A549 treated with AZD9567 at 1 μM for 4 hours (cell line): ENCODE results near the gene TTPAL. TPM values are rescaled to one million over a fixed set of nuclear protein-coding genes. Genes with fewer than 3 reads are reported as not detected.

Source experiments
- total RNA-seq: library from RNA; stranded (reverse); fragments of 200-300 nt; extraction: Qiagen RNA extraction; gene quantifications from 5 replicates; pipeline ENCODE4 v1.2.3, GENCODE V29; 2022; ENCODE audit not compliant: insufficient read depth

The TTPAL gene
- 13.8 to 16.8 TPM (median 16.0 TPM) in 5 replicates for total RNA-seq

GRCh38 chr20:44475694-44476560 lies at the start of gene TTPAL:
Gene TTPAL (plus strand): TSS chr20:44475874. CDS start chr20:44480000, 4,126 bp downstream.

GRCh38 chr20:44521484-44522481 lies 46.1 kb downstream of the TTPAL start, which contains the start of gene SERINC3:
Gene SERINC3 (minus strand): TSS chr20:44522070. CDS start chr20:44521951, 119 bp downstream.

Other genes with a start within 250 kb of the TTPAL start
- 0.26 TPM in 1 of 5 replicates, not detected in the others for gene GDAP1L1, start 228.6 kb upstream of the TTPAL start, total RNA-seq
- 8.4 to 9.9 TPM (median 9.0 TPM) in 5 replicates for gene FITM2, start 164.7 kb upstream of the TTPAL start, total RNA-seq
- 0.11 to 0.41 TPM (median 0.17 TPM) in 4 of 5 replicates, not detected in the other for gene R3HDML, start 138.8 kb upstream of the TTPAL start, total RNA-seq
- 13.5 to 15.7 TPM (median 15.1 TPM) in 5 replicates for gene HNF4A, start 120.2 kb upstream of the TTPAL start, total RNA-seq
- gene SERINC3, start 46.2 kb downstream of the TTPAL start, total RNA-seq: 75.5 to 89.7 TPM (median 83.2 TPM) in 5 replicates
- 32.4 to 38.8 TPM (median 35.9 TPM) in 5 replicates for gene PKIG, start 106.7 kb downstream of the TTPAL start, total RNA-seq
- gene ADA, start 175.8 kb downstream of the TTPAL start, total RNA-seq: 52.6 to 64.4 TPM (median 54.3 TPM) in 5 replicates
- gene CCN5, start 239.5 kb downstream of the TTPAL start, total RNA-seq: 28.4 to 39.1 TPM (median 29.6 TPM) in 5 replicates